Neural cell (in vitro differentiated cells): ENCODE results near the gene DRD4.

ENCODE experiments used
- MXI1 ChIP-seq: fragments of 450-650 bp; conservative IDR thresholded peaks from 2 replicates; pipeline ENCODE4 v1.6.1; 2014; ENCODE audit warnings: antibody characterized with exemption, mild to moderate bottlenecking; ENCODE audit not compliant: poor library complexity, severe bottlenecking
- POLR2AphosphoS5 ChIP-seq: IDR thresholded peaks from 2 replicates; pipeline ENCODE4 v1.6.1; 2012
- TAF1 ChIP-seq: IDR thresholded peaks from 2 replicates; pipeline ENCODE4 v1.6.1; 2012; ENCODE audit warnings: low read depth
- TF ChIP-seq, protein P1 (sequence below): fragments of 450-650 bp; IDR thresholded peaks from 2 replicates; pipeline ENCODE4 v1.5.1; 2014; ENCODE audit warnings: antibody characterized with exemption, mild to moderate bottlenecking, moderate library complexity; ENCODE audit not compliant: poor library complexity, severe bottlenecking

DNA sequence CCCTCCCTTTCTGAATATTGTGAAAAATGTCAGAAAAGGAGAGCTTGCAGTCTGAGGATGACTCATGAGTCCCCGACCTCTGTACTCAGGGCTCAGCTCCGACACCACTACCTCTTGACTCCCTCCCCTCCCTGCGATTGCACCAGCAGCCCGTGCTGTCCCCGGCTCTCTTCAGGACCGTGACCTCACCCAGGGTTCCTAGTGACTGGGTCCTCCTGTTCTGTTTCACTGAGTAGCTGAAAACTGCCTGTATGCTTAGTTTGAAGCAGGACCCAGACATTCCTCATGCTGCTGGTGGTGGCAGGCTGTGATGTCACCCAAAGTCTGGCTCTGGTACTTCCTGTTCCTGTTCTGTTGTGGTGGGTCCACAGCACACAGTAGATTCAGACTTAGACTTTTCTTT, 49.1 kb upstream of the DRD4 start:
- TF ChIP-seq, protein P1, sequence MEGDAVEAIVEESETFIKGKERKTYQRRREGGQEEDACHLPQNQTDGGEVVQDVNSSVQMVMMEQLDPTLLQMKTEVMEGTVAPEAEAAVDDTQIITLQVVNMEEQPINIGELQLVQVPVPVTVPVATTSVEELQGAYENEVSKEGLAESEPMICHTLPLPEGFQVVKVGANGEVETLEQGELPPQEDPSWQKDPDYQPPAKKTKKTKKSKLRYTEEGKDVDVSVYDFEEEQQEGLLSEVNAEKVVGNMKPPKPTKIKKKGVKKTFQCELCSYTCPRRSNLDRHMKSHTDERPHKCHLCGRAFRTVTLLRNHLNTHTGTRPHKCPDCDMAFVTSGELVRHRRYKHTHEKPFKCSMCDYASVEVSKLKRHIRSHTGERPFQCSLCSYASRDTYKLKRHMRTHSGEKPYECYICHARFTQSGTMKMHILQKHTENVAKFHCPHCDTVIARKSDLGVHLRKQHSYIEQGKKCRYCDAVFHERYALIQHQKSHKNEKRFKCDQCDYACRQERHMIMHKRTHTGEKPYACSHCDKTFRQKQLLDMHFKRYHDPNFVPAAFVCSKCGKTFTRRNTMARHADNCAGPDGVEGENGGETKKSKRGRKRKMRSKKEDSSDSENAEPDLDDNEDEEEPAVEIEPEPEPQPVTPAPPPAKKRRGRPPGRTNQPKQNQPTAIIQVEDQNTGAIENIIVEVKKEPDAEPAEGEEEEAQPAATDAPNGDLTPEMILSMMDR = no peak
- no peak for TF ChIP-seq TAF1
- TF ChIP-seq MXI1 = no peak
- no peak for TF ChIP-seq POLR2AphosphoS5
